ENCODE data around the gene VSIG10L. TPM values are rescaled to one million over a fixed set of nuclear protein-coding genes. Genes with fewer than 3 reads are reported as not detected.

Gene VSIG10L
- polyA plus RNA-seq, 2 of the 4 experiments (the other 2 are of a cell fraction): 6.7 to 9.2 TPM

DNA sequence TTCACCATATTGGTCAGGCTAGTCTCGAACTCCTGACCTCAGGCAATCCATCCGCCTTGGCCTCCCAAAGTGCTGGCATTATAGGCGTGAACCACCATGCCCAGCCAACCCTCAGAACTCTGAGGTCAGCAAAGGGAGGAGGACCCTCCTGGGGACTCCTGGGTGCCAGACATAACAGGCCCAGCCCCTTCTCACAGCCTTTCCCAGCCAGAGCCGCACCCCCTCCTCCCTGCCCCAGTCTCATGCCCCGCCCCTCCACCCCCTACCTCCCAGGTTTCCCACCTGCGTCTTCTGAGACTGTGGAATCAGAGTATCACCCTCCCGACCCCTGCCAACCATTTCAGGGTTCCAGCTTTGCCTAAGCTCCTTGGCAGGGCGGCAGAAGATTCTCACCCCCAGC lies 25.3 kb downstream of the VSIG10L start:
- POLR2A ChIA-PET: no interaction called here
- Histone ChIP-seq H3K4me3 (no peak overlapping the region), H3K27ac (no peak overlapping the region), H3K4me2 (no peak overlapping the region), H3K9me3 (peaks cover 10% of the 10 kb centered on the region), H3K4me1 (no peaks in the 10 kb centered on the region; the same call in 2 of the 3 replicates)
- DNase-seq (ENCODE audit: low read depth in 1 of 2, low spot score in 1 of 2) (no peak), ATAC-seq (no peak), FAIRE-seq (no peak)
- TF ChIP-seq ZC3H11A (IDR thresholded peaks at IDR 0.05): no peak
- no peak for TF ChIP-seq JUN (IDR thresholded peaks at IDR 0.05)
- TF ChIP-seq HOXB13 (CRISPR knock-in tag; IDR thresholded peaks at IDR 0.05; ENCODE audit: low read depth): no peak
- TF ChIP-seq KDM1A (IDR thresholded peaks at IDR 0.05; ENCODE audit: low read depth): no peak
- TF ChIP-seq MAX (IDR thresholded peaks at IDR 0.05): no peak
- no peak for TF ChIP-seq ATOH8 (CRISPR knock-in tag; IDR thresholded peaks at IDR 0.05; ENCODE audit: low read depth)
- 31% methylated on average over 7 of the region's 8 CpGs for WGBS (ENCODE audit: missing lambda C conversion rate)
- CTCF ChIA-PET: no interaction called here

DNA sequence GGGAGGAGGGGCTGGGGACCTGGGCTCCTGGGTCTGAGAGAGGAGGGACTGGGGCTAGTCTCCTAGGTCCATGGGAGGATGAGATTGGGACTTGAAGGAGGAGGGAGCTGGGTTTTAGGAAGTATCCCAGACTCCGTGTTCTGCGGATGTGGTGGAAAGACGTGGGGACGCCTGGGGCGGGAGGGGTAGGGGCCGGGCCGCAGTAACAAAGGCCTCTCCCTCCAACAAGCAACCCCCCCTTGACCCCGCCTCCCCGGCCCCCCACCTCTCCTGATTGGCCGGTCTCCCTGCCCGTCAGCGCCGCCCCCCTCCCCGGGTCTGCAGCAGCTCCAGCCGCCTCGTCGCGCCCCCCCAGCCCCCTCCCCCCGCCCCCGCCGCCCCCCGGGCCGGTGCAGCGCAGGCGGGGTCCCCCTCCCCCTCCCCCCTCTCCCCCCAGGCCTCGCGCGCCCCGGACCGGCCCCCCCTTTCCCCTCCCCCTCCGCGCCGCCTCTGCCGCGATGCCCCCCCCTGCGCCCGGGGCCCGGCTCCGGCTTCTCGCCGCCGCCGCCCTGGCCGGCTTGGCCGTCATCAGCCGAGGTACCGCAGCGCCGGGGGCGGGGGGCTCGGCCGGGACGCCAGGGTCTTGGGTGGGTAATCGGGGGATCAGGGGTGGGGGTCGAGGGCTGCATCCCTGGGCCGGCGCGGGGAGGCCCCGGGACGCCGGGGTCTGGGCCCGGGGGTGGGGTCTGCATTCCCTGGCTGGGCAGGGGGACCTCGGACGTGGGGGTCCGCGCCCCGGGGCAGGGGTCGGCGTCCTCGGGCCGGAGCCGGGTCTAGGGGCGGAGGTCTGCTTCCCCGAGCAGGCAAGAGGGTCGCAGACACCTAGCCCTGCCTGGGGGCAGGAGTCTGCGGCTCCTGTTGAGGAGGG lies 30.3 kb downstream of the VSIG10L start, which contains the start of gene IGLON5:
Gene IGLON5, plus strand, starts transcription at position 294 of the 907 bp plus-strand sequence. Its CDS starts 204 bp downstream, at position 498.
- Histone ChIP-seq H3K27ac (peak within 1 kb of the TSS in 1 of 2 experiments; percentile 62; a peak in 2 of 6 replicates), H3K4me3 (peak within 1 kb of the TSS; percentile 25; the same call in 2 of the 3 replicates), H3K9me3 (peaks cover 26% of the 10 kb centered on the region), H3K4me1 (no peaks in the 10 kb centered on the region), H3K4me2 (peak within 1 kb of the TSS; percentile 60)
- no peak for TF ChIP-seq POLR2A (IDR thresholded peaks at IDR 0.05; ENCODE audit: low read length)
- TF ChIP-seq EP300 (IDR thresholded peaks at IDR 0.05): no peak
- TF ChIP-seq, protein P1, sequence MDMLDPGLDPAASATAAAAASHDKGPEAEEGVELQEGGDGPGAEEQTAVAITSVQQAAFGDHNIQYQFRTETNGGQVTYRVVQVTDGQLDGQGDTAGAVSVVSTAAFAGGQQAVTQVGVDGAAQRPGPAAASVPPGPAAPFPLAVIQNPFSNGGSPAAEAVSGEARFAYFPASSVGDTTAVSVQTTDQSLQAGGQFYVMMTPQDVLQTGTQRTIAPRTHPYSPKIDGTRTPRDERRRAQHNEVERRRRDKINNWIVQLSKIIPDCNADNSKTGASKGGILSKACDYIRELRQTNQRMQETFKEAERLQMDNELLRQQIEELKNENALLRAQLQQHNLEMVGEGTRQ (IDR thresholded peaks at IDR 0.05): no peak
- TF ChIP-seq HOXA7 (CRISPR knock-in tag; IDR thresholded peaks at IDR 0.05): no peak
- TF ChIP-seq, protein P2, sequence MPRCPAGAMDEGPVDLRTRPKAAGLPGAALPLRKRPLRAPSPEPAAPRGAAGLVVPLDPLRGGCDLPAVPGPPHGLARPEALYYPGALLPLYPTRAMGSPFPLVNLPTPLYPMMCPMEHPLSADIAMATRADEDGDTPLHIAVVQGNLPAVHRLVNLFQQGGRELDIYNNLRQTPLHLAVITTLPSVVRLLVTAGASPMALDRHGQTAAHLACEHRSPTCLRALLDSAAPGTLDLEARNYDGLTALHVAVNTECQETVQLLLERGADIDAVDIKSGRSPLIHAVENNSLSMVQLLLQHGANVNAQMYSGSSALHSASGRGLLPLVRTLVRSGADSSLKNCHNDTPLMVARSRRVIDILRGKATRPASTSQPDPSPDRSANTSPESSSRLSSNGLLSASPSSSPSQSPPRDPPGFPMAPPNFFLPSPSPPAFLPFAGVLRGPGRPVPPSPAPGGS (IDR thresholded peaks at IDR 0.05): no peak
- TF ChIP-seq PBX3 (IDR thresholded peaks at IDR 0.05): no peak
- 8% methylated on average over 8 of the region's 76 CpGs for WGBS (ENCODE audit: missing lambda C conversion rate)
- no peak for DNase-seq (ENCODE audit: low read depth in 1 of 2, low spot score in 1 of 2)
- ChIA-PET POLR2A (no interaction called here), CTCF (no interaction called here)
- no peak for ATAC-seq
- FAIRE-seq: no peak

DNA sequence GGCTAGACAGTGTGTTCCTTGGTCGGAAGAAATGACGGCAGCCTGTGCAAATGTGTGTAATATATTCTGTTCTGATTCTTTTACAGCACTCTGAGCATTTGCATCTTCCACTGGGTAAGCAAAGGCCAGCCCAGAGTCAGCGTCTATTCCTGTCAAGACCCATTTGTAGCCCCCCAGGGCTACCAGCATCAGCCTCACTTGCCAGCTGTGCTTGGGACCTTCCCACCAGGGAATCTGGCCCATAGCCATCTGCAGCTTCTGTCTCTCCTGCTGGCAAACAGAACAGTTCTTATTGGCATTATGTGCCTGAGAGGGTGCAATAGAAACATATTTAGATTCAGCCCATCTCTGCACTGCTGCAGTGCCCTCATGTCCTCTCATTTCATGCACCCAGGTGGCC lies 36.5 kb downstream of the VSIG10L start:
- WGBS (ENCODE audit: missing lambda C conversion rate): 5% methylated on average over 3 of the region's 3 CpGs
- ATAC-seq: no peak
- POLR2A ChIA-PET: no interaction called here

More for the DNA sequence above, 36.5 kb downstream of the VSIG10L start:
- H3K27ac ChIP-seq: no peak overlapping the region
- no peaks in the 10 kb centered on the region for H3K4me1 ChIP-seq
- H3K4me2 ChIP-seq: no peak overlapping the region
- no peak overlapping the region for H3K4me3 ChIP-seq
- CTCF ChIA-PET: interaction anchor here (1.1 to 1.4 kb wide), 2 partner anchors 10 to 34 kb away, joined by 3 to 6 read pairs; no protein-coding TSS in a partner anchor
- DNase-seq (ENCODE audit: low read depth in 1 of 2, low spot score in 1 of 2) (no peak), FAIRE-seq (no peak)
- TF ChIP-seq GATA3 (IDR thresholded peaks at IDR 0.05; ENCODE audit: borderline replicate concordance) (no peak), JUN (IDR thresholded peaks at IDR 0.05) (no peak), ESRRA (IDR thresholded peaks at IDR 0.05; ENCODE audit: borderline replicate concordance, low read length) (no peak), RNF2 (IDR thresholded peaks at IDR 0.05; ENCODE audit: borderline replicate concordance, low read depth) (no peak), PHF8 (IDR thresholded peaks at IDR 0.05; ENCODE audit: borderline replicate concordance, low read depth) (no peak), POLR2A (IDR thresholded peaks at IDR 0.05; ENCODE audit: low read length) (no peak), HOXA7 (CRISPR knock-in tag; IDR thresholded peaks at IDR 0.05) (no peak), MAX (IDR thresholded peaks at IDR 0.05) (no peak), EHF (CRISPR knock-in tag; IDR thresholded peaks at IDR 0.05) (no peak), NPAS2 (CRISPR knock-in tag; IDR thresholded peaks at IDR 0.05; ENCODE audit: borderline replicate concordance) (no peak)
- peaks cover 28% of the 10 kb centered on the region; the same call in 2 of the 3 replicates for H3K9me3 ChIP-seq
